H1 (cell line): ENCODE data around the gene GUCY2F. TPM values are rescaled to one million over a fixed set of nuclear protein-coding genes. Genes with fewer than 3 reads are reported as not detected.

Source experiments
- polyA plus RNA-seq, 7 experiments: library from polyadenylated mRNA; depleted of rRNA in 3 of 7; stranded (reverse) in 5 of 7; unstranded in 2 of 7; fragments of >200 nt in 5 of 7; fragments of 200-250 nt in 2 of 7; gene quantifications; 1 replicate in 5 of 7; 2 replicates in 1 of 7; 4 replicates in 1 of 7; pipeline versions ENCODE4 v1.2.1 to v1.2.3, GENCODE V29; 2011 to 2013; ENCODE audit warnings: missing spikeins in 2 of 7, mixed read lengths in 2 of 7
- total RNA-seq: library from RNA; stranded (reverse); fragmentation: NEBNext Ultra II Directional; extraction: Animal tissue kit (Norgen Biotek cat#: 25700); gene quantifications from 2 replicates; pipeline ENCODE4 v1.2.1, GENCODE V29; 2021

The GUCY2F gene
- total and polyA plus RNA-seq, 2 of the 8 experiments (the other 6 are each of a cell fraction or from before 2014, with no cell fraction given), result 0.02 TPM; not detected in 1

Other genes with a start within 250 kb of the GUCY2F start
- gene NXT2, start 54.8 kb upstream of the GUCY2F start, total RNA-seq, result 12.7 and 13.5 TPM in 2 replicates
- 3.8 and 6.1 TPM in 2 replicates for gene NXT2, start 54.8 kb upstream of the GUCY2F start, polyA plus RNA-seq (2011; rRNA removed)
- 3.1 and 3.6 TPM in 2 replicates for gene KCNE5, start 143.1 kb upstream of the GUCY2F start, total RNA-seq
- 5.9 and 8.9 TPM in 2 replicates for gene KCNE5, start 143.1 kb upstream of the GUCY2F start, polyA plus RNA-seq (2011; rRNA removed)